Thymus (tissue), 11 donors: Measurements from ENCODE around the gene YY1AP1. TPM values are rescaled to one million over a fixed set of nuclear protein-coding genes. Genes with fewer than 3 reads are reported as not detected.
"Not testable (repeated sequence)": the region's sequence is repeated elsewhere in the genome, so short reads cannot be mapped to it uniquely, and the experiment has no call there.

Experiments
- DNase-seq, 9 donors: peaks; one replicate each; pipeline ENCODE4 v3.0.0-alpha.2; 2013; ENCODE audit warnings: low spot score in 9 of 9, low read depth in 6 of 9, missing footprints in 1 of 9
- H3K27ac ChIP-seq, 2 donors: one replicate each; pipeline ENCODE4 v1.5.1; 2013; ENCODE audit warnings: control low read depth in 1 of 2, low read depth in 1 of 2, low read length in 1 of 2, mild to moderate bottlenecking in 1 of 2, moderate library complexity in 1 of 2
- H3K27me3 ChIP-seq, 2 donors: one replicate each; pipeline ENCODE4 v1.5.1; 2013; ENCODE audit warnings: low read length in 1 of 2; ENCODE audit not compliant: control insufficient read depth in 2 of 2, insufficient read depth in 1 of 2
- H3K36me3 ChIP-seq, 2 donors: one replicate each; pipeline ENCODE4 v1.5.1; 2013; ENCODE audit warnings: low read length in 1 of 2, mild to moderate bottlenecking in 1 of 2, moderate library complexity in 1 of 2; ENCODE audit not compliant: control insufficient read depth in 2 of 2, insufficient read depth in 2 of 2
- H3K4me1 ChIP-seq, 2 donors: one replicate each; pipeline ENCODE4 v1.5.1; 2013; ENCODE audit warnings: low read length in 2 of 2; ENCODE audit not compliant: control insufficient read depth in 2 of 2, insufficient read depth in 2 of 2
- H3K4me3 ChIP-seq, 2 donors: one replicate each; pipeline ENCODE4 v1.5.1; 2013; ENCODE audit warnings: low read length in 2 of 2, control low read depth in 1 of 2, mild to moderate bottlenecking in 1 of 2
- H3K9me3 ChIP-seq, 2 donors: one replicate each; pipeline ENCODE4 v1.5.1; 2013; ENCODE audit warnings: low read length in 1 of 2, mild to moderate bottlenecking in 1 of 2; ENCODE audit not compliant: control insufficient read depth in 2 of 2, insufficient read depth in 1 of 2
- WGBS: extraction: QIAGEN DNeasy Blood & Tissue Kit; methylation state at CpG from one replicate; pipeline ENCODE4 v1.1.7; 2013; 5-methylcytosine and 5-hydroxymethylcytosine counted together
- polyA plus RNA-seq: library from polyadenylated mRNA; stranded (reverse); fragments of 200-250 nt; gene quantifications from one replicate; pipeline ENCODE4 v1.2.3, GENCODE V29; 2013
- total RNA-seq: library from RNA; stranded (reverse); fragments of 120-200 nt; gene quantifications from one replicate; pipeline ENCODE4 v1.2.4, GENCODE V29; 2013
- donor health status: healthy.

The YY1AP1 gene
- total and polyA plus RNA-seq, 2 donors: 46.0 to 109 TPM

- H3K9me3 ChIP-seq, H3K27me3 ChIP-seq, DNase-seq, H3K27ac ChIP-seq, H3K4me1 ChIP-seq: not testable (repeated sequence)
- Histone ChIP-seq H3K36me3 (peaks cover 8 to 11% of the 10 kb centered on the region in 2 donors), H3K4me3 (peak overlapping the region; percentile 55 to 56)
- WGBS: 1% methylated on average over 5 of the region's 33 CpGs
These were observed 78.3 kb downstream of the YY1AP1 start for GRCh38 chr1:155610257-155610647.

GRCh38 chr1:155609515-155610256, 78.9 kb downstream of the YY1AP1 start, which contains the start of gene MSTO1:
TSS of gene MSTO1 (plus strand) at chr1:155610218. CDS start at chr1:155610249, 31 bp downstream.
- peak; percentile 74 to 95 (median 86) for DNase-seq
- Histone ChIP-seq H3K9me3 (no peaks in the 10 kb centered on the region), H3K27ac (peak within 1 kb of the TSS; percentile 2 to 15), H3K27me3 (no peaks in the 10 kb centered on the region), H3K36me3 (peaks cover 8 to 11% of the 10 kb centered on the region in 2 donors), H3K4me3 (peak within 1 kb of the TSS; percentile 55 to 56), H3K4me1 (peaks cover 0 to 4% of the 10 kb centered on the region in 2 donors)
- WGBS: 8% methylated on average over 45 of the region's 47 CpGs

Other genes with a start within 250 kb of the YY1AP1 start
- 20.7 TPM for gene ASH1L, start 126.0 kb downstream of the YY1AP1 start, total RNA-seq
- 6.3 TPM for gene ASH1L, start 126.0 kb downstream of the YY1AP1 start, polyA plus RNA-seq
- 12.8 TPM for gene MSTO1, start 78.6 kb downstream of the YY1AP1 start, total RNA-seq
- gene MSTO1, start 78.6 kb downstream of the YY1AP1 start, polyA plus RNA-seq: 26.0 TPM
- 63.7 TPM for gene DAP3, start 317 bp upstream of the YY1AP1 start, total RNA-seq
- gene DAP3, start 317 bp upstream of the YY1AP1 start, polyA plus RNA-seq: 156 TPM
- 31.6 TPM for gene GON4L, start 168.4 kb upstream of the YY1AP1 start, total RNA-seq
- 33.0 TPM for gene GON4L, start 168.4 kb upstream of the YY1AP1 start, polyA plus RNA-seq
- 3.6 TPM for gene SYT11, start 170.8 kb upstream of the YY1AP1 start, total RNA-seq
- gene SYT11, start 170.8 kb upstream of the YY1AP1 start, polyA plus RNA-seq: 3.3 TPM
- 24.4 TPM for gene RIT1, start 222.6 kb upstream of the YY1AP1 start, total RNA-seq
- gene RIT1, start 222.6 kb upstream of the YY1AP1 start, polyA plus RNA-seq: 17.2 TPM
- gene KHDC4, start 245.6 kb upstream of the YY1AP1 start, total RNA-seq: 31.3 TPM
- 45.8 TPM for gene KHDC4, start 245.6 kb upstream of the YY1AP1 start, polyA plus RNA-seq